Caco-2 (cell line): ENCODE data around the gene COL15A1. TPM values are rescaled to one million over a fixed set of nuclear protein-coding genes. Genes with fewer than 3 reads are reported as not detected.

Experiments used
- BruUV-seq: library from RNA; stranded (reverse); fragments of 400-500 nt; replicated peaks from 2 replicates; lab custom pipeline; 2021; lab: Mats Ljungman, UMichigan
- CTCF ChIA-PET: fragments of 300-600 bp; sonication (Branson Sonifier 250); formaldehyde crosslinking; loops from one replicate; lab custom pipeline; 2022; ENCODE audit warnings: antibody characterized with exemption; lab: Charles Lee
- POLR2A ChIA-PET: fragments of 300-600 bp; sonication (Branson Sonifier 250); formaldehyde crosslinking; loops from one replicate; lab custom pipeline; 2022; ENCODE audit warnings: antibody characterized with exemption; lab: Charles Lee
- DNase-seq, 2 experiments: peaks; one replicate each; pipeline versions ENCODE4 v3.0.0 to v3.0.0-alpha.2; 2020 to 2022
- H3K27me3 ChIP-seq: replicated peaks from 2 replicates; pipeline ENCODE4 v1.6.0; 2011; ENCODE audit warnings: low read length; ENCODE audit not compliant: control insufficient read depth, insufficient read depth
- H3K36me3 ChIP-seq: 2 replicates; pipeline ENCODE4 v1.5.1; 2011; ENCODE audit warnings: low read length; ENCODE audit not compliant: control insufficient read depth, insufficient read depth
- H3K4me1 ChIP-seq: fragments of 250-450 bp; sonication (Bioruptor Pico); 2 replicates; pipeline ENCODE4 v1.5.1; 2020; ENCODE audit warnings: mild to moderate bottlenecking
- H3K4me3 ChIP-seq: 2 replicates; pipeline ENCODE4 v1.5.1; 2011; ENCODE audit warnings: low read depth, mild to moderate bottlenecking, control low read depth, low read length
- H3K9me3 ChIP-seq: fragments of 250-450 bp; sonication (Bioruptor Pico); 2 replicates; pipeline ENCODE4 v1.5.1; 2020; ENCODE audit warnings: mild to moderate bottlenecking, moderate library complexity
- H3K27ac Mint-ChIP-seq: one replicate; pipeline ENCODE4 v1.8.0; 2022; ENCODE audit warnings: mixed read lengths; ENCODE audit not compliant: unreplicated experiment
- H3K27me3 Mint-ChIP-seq: one replicate; pipeline ENCODE4 v1.8.0; 2022; ENCODE audit warnings: mixed read lengths; ENCODE audit not compliant: insufficient read depth, unreplicated experiment
- H3K36me3 Mint-ChIP-seq: one replicate; pipeline ENCODE4 v1.8.0; 2022; ENCODE audit warnings: mild to moderate bottlenecking, mixed read lengths; ENCODE audit not compliant: insufficient read depth, unreplicated experiment
- H3K4me1 Mint-ChIP-seq: one replicate; pipeline ENCODE4 v1.8.0; 2022; ENCODE audit warnings: low read depth, mixed read lengths; ENCODE audit not compliant: unreplicated experiment
- H3K4me3 Mint-ChIP-seq: one replicate; pipeline ENCODE4 v1.8.0; 2022; ENCODE audit warnings: mild to moderate bottlenecking, moderate library complexity, mixed read lengths; ENCODE audit not compliant: unreplicated experiment
- H3K9me3 Mint-ChIP-seq: one replicate; pipeline ENCODE4 v1.8.0; 2022; ENCODE audit warnings: mixed read lengths; ENCODE audit not compliant: unreplicated experiment
- CTCF ChIP-seq, 2 experiments: fragments of 200-600 bp in 1 of 2; IDR thresholded peaks; 1 replicate in 1 of 2; 2 replicates in 1 of 2; pipeline versions ENCODE4 v1.5.1 to v1.8.0; 2011 to 2022; ENCODE audit warnings: antibody characterized with exemption in 1 of 2, control low read depth in 1 of 2, inconsistent platforms in 1 of 2, low read depth in 1 of 2, low read length in 1 of 2, mild to moderate bottlenecking in 1 of 2, moderate library complexity in 1 of 2; ENCODE audit not compliant: insufficient read depth in 1 of 2, severe bottlenecking in 1 of 2, unreplicated experiment in 1 of 2
- intact Hi-C: fragments of 100-400 bp; cut with micrococcal nuclease; formaldehyde crosslinking; loops from one replicate; pipeline ENCODE4 v1.10.0; 2022; ENCODE audit not compliant: unreplicated experiment
- total RNA-seq: library from RNA; stranded (reverse); gene quantifications from 2 replicates; pipeline ENCODE4 v1.2.3, GENCODE V29; 2022

The COL15A1 gene
- total RNA-seq, 1 experiment from 2014 or later = not detected

- H3K27ac Mint-ChIP-seq = no peak overlapping the region
- H3K36me3 Mint-ChIP-seq = no peaks in the 10 kb centered on the region
- Histone ChIP-seq H3K27me3 (no peaks in the 10 kb centered on the region), H3K36me3 (no peaks in the 10 kb centered on the region), H3K4me1 (no peaks in the 10 kb centered on the region), H3K9me3 (no peaks in the 10 kb centered on the region), H3K4me3 (no peak overlapping the region)
- TF ChIP-seq CTCF (IDR thresholded peaks at IDR 0.05; ENCODE audit: insufficient read depth in 1 of 2, low read depth in 1 of 2, low read length in 1 of 2, severe bottlenecking in 1 of 2, unreplicated experiment in 1 of 2) = no peak
- no TSS peak for BruUV-seq
- no peak for DNase-seq
- H3K4me1 Mint-ChIP-seq = no peaks in the 10 kb centered on the region
- peaks cover 7% of the 10 kb centered on the region for H3K27me3 Mint-ChIP-seq
- H3K4me3 Mint-ChIP-seq = no peak overlapping the region
- H3K9me3 Mint-ChIP-seq = no peaks in the 10 kb centered on the region
- POLR2A ChIA-PET = no interaction called here
- intact Hi-C loops = no loop called here
- CTCF ChIA-PET = no interaction called here
Measured at GRCh38 chr9:99069075-99069474, 125.4 kb downstream of the COL15A1 start.

- no peaks in the 10 kb centered on the region for H3K27me3 ChIP-seq
- no peak overlapping the region for H3K4me3 ChIP-seq
- CTCF ChIA-PET = no interaction called here
- no TSS peak for BruUV-seq
- POLR2A ChIA-PET = no interaction called here
- peaks cover 4% of the 10 kb centered on the region for H3K27me3 Mint-ChIP-seq
- no peaks in the 10 kb centered on the region for H3K4me1 Mint-ChIP-seq
- H3K9me3 Mint-ChIP-seq = no peaks in the 10 kb centered on the region
- H3K36me3 Mint-ChIP-seq = no peaks in the 10 kb centered on the region
- TF ChIP-seq CTCF (IDR thresholded peaks at IDR 0.05; ENCODE audit: insufficient read depth in 1 of 2, low read depth in 1 of 2, low read length in 1 of 2, severe bottlenecking in 1 of 2, unreplicated experiment in 1 of 2) = no peak
- H3K4me1 ChIP-seq = no peaks in the 10 kb centered on the region
- no peak for DNase-seq
- H3K27ac Mint-ChIP-seq = no peak overlapping the region
- H3K4me3 Mint-ChIP-seq = no peak overlapping the region
- no peaks in the 10 kb centered on the region for H3K9me3 ChIP-seq
- H3K36me3 ChIP-seq = no peaks in the 10 kb centered on the region
- intact Hi-C loops = no loop called here
Measured at GRCh38 chr9:99069546-99069945, 125.8 kb downstream of the COL15A1 start.

GRCh38 chr9:99070681-99071080, 127.0 kb downstream of the COL15A1 start:
- Mint-ChIP-seq H3K4me1 (no peaks in the 10 kb centered on the region), H3K4me3 (no peak overlapping the region), H3K27me3 (peaks cover 4% of the 10 kb centered on the region), H3K27ac (no peak overlapping the region), H3K9me3 (no peaks in the 10 kb centered on the region), H3K36me3 (no peaks in the 10 kb centered on the region)
- Histone ChIP-seq H3K4me3 (no peak overlapping the region), H3K27me3 (no peaks in the 10 kb centered on the region), H3K36me3 (no peaks in the 10 kb centered on the region), H3K9me3 (no peaks in the 10 kb centered on the region), H3K4me1 (no peaks in the 10 kb centered on the region)
- CTCF ChIA-PET = no interaction called here
- POLR2A ChIA-PET = interaction anchor here (0.6 kb wide), 1 partner anchor 34 kb away, joined by 4 read pairs; the partner anchor contains the start of gene TGFBR1
- DNase-seq = no peak
- intact Hi-C loops = no loop called here
- BruUV-seq = no TSS peak
- TF ChIP-seq CTCF (IDR thresholded peaks at IDR 0.05; ENCODE audit: insufficient read depth in 1 of 2, low read depth in 1 of 2, low read length in 1 of 2, severe bottlenecking in 1 of 2, unreplicated experiment in 1 of 2) = no peak
